Lower leg skin (tissue), 4 donors: ENCODE measurements around the gene CLTB. TPM values are rescaled to one million over a fixed set of nuclear protein-coding genes. Genes with fewer than 3 reads are reported as not detected.

Experiments used
- DNase-seq, 2 donors: peaks; one replicate each; pipeline ENCODE4 v3.0.0-alpha.2; 2019; ENCODE audit warnings: low spot score in 2 of 2
- H3K4me3 ChIP-seq: fragments of 200-600 bp; sonication (generic); 2 replicates; pipeline ENCODE4 v1.5.1; 2017; ENCODE audit warnings: mild to moderate bottlenecking, low read depth; ENCODE audit not compliant: poor library complexity, severe bottlenecking
- CTCF ChIP-seq, 3 donors: fragments of 450-650 bp; IDR thresholded peaks; one replicate each; pipeline ENCODE4 v1.5.1; 2016; ENCODE audit warnings: antibody characterized with exemption in 3 of 3, mild to moderate bottlenecking in 3 of 3, moderate library complexity in 2 of 3
- POLR2A ChIP-seq, 2 donors: fragments of 450-650 bp; IDR thresholded peaks; one replicate each; pipeline ENCODE4 v1.6.1; 2016 to 2017; ENCODE audit warnings: antibody characterized with exemption in 2 of 2, mild to moderate bottlenecking in 1 of 2, moderate library complexity in 1 of 2
- WGBS, 2 donors: methylation state at CpG; one replicate each; pipeline ENCODE4 v1.1.5; 2018; 5-methylcytosine and 5-hydroxymethylcytosine counted together
- intact Hi-C: fragments of 100-400 bp; cut with DNase I; formaldehyde crosslinking; loops from one replicate; pipeline ENCODE4 v1.15.0; 2023; ENCODE audit warnings: low total_unique reads
- total RNA-seq, 4 donors: library from RNA; depleted of rRNA; stranded (reverse); fragments of >200 nt; gene quantifications; one replicate each; pipeline ENCODE4 v1.1.0, GENCODE V29; 2016

Gene CLTB
- total RNA-seq, 4 donors from 2014 or later: 707 to 959 (median 743) TPM

- intact Hi-C loops: no loop called here
- peak within 1 kb of the TSS; percentile 89 for H3K4me3 ChIP-seq
- DNase-seq: peak; percentile 93 to 98
- TF ChIP-seq POLR2A (IDR thresholded peaks at IDR 0.05) (no peak), CTCF (IDR thresholded peaks at IDR 0.05) (no peak)
- WGBS, 2 donors: 1% methylated on average over 40 to 47 of the region's 56 CpGs
Observed at GRCh38 chr5:176361437-176362232, 54.7 kb downstream of the CLTB start, which contains the start of gene KIAA1191. KIAA1191 (minus strand) TSS chr5:176361764; CDS start chr5:176359508, 2,256 bp downstream.

- intact Hi-C loops: no loop called here
- 2 to 4% methylated on average over 20 to 27 of the region's 27 CpGs for WGBS, 2 donors
- DNase-seq: no peak
- no peak for TF ChIP-seq CTCF (IDR thresholded peaks at IDR 0.05)
- H3K4me3 ChIP-seq: peak overlapping the region; percentile 89
Observed at GRCh38 chr5:176360894-176361436, 55.4 kb downstream of the CLTB start.

GRCh38 chr5:176359658-176360057, 56.7 kb downstream of the CLTB start:
- no peak overlapping the region for H3K4me3 ChIP-seq
- 57 to 65% methylated on average over 4 of the region's 4 CpGs for WGBS, 2 donors
- DNase-seq: no peak
- intact Hi-C loops: no loop called here
- no peak for TF ChIP-seq CTCF (IDR thresholded peaks at IDR 0.05)
- no peak for TF ChIP-seq POLR2A (IDR thresholded peaks at IDR 0.05)

DNA sequence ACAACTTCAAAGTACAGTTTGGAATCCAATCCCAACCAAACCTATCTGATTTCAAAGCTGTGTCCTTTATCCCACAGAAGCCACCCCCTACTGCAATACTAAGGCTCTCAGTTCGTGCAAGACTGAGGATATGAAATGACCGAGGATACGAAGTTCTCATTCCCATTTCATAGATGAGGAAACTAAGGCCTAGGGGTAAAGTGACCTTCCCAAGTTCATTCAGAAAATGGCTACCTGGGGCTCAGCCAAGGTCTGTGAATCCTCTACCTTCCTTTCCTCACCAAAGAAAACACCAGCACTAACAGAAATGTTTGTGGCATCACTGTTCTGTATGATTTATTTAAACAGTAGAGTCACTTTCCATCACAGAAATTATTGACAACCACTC, 60.2 kb downstream of the CLTB start:
- intact Hi-C loops: no loop called here
- whole genome bisulfite sequencing, 2 donors: 87 to 98% methylated on average over 3 of the region's 3 CpGs
- no peak for TF ChIP-seq POLR2A (IDR thresholded peaks at IDR 0.05)
- TF ChIP-seq CTCF (IDR thresholded peaks at IDR 0.05): no peak
- H3K4me3 ChIP-seq: no peak overlapping the region
- no peak for DNase-seq

DNA sequence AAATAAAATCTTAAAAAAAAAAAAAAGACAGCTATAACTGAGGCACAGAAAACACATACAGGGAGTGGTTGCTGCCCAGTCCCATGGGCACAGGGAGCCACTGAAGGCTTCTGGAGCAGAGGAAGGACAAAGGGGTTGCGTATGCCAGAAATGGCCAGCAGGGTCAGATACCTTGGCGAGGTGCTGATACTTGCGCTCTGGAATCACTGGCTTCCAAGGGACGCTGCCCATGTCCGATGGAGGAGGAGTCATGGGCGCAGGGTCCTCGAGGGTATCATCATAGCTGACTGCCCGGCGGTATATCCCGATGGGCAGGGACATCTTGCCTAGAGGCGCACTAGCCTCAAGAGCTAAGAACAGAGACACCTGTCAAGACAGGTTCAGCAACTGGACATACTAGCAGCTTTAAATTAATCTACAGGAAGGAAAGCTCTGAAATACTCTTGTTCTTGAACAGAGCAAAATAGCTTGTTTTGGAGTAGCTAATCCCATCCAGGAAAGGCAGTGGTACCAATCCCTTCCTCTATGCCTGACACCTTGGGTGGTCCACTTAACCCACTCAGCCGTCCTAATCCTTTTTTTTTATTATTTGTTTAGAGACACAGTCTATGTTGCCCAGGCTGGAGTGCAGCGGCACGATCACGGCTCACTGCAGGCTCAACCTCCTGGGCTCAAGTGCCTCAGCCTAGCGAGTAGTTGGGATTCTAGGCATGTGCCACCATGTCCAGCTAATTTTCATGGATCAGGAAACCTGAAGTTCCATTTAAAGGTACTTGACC, 60.8 kb downstream of the CLTB start:
- DNase-seq: no peak
- 92% methylated on average over 16 of the region's 16 CpGs for WGBS, 2 donors
- intact Hi-C loops: no loop called here
- TF ChIP-seq POLR2A (IDR thresholded peaks at IDR 0.05): no peak
- TF ChIP-seq CTCF (IDR thresholded peaks at IDR 0.05): no peak
- no peak overlapping the region for H3K4me3 ChIP-seq
